AG10803 (cell line): ENCODE measurements around the gene TNFAIP2.
A peak's percentile ranks its signal among the peaks of the same experiment; 100 is the strongest.

Source experiments
- DNase-seq: peaks from one replicate; pipeline ENCODE4 v3.0.0; 2010; ENCODE audit warnings: low read depth
- H3K4me3 ChIP-seq: 2 replicates; pipeline ENCODE4 v1.5.1; 2011; ENCODE audit warnings: mild to moderate bottlenecking, low read length, control low read depth
- CTCF ChIP-seq: conservative IDR thresholded peaks from 2 replicates; pipeline ENCODE4 v1.5.1; 2011; ENCODE audit warnings: mild to moderate bottlenecking, low read length, control low read depth, inconsistent platforms

The TNFAIP2 gene

GRCh38 chr14:103090481-103091020, 32.7 kb upstream of the TNFAIP2 start:
- no peak for DNase-seq
- H3K4me3 ChIP-seq = no peak overlapping the region
- TF ChIP-seq CTCF = no peak

- DNase-seq = peak; percentile 31
- no peak; the same call in 1 of the 2 replicates for TF ChIP-seq CTCF
- peak overlapping the region; percentile 37 for H3K4me3 ChIP-seq
These were observed 32.0 kb upstream of the TNFAIP2 start for GRCh38 chr14:103091041-103091882.

- TF ChIP-seq CTCF = no peak
- peak overlapping the region; percentile 36 for H3K4me3 ChIP-seq
- no peak for DNase-seq
These were observed 31.4 kb upstream of the TNFAIP2 start for GRCh38 chr14:103091883-103092222.

- no peak for TF ChIP-seq CTCF
- H3K4me3 ChIP-seq = no peak overlapping the region
- DNase-seq = no peak
These were observed 29.3 kb upstream of the TNFAIP2 start for GRCh38 chr14:103093856-103094405.

- TF ChIP-seq CTCF = no peak
- no peak within 1 kb of the TSS for H3K4me3 ChIP-seq
- DNase-seq = no peak
These were observed 28.7 kb upstream of the TNFAIP2 start, which contains the start of gene EXOC3L4 for GRCh38 chr14:103094406-103095209. TSS of gene EXOC3L4 (plus strand) at chr14:103094725. CDS start at chr14:103100220, 5,495 bp downstream.

- H3K4me3 ChIP-seq = no peak overlapping the region
- DNase-seq = no peak
- TF ChIP-seq CTCF = no peak
These were observed 28.0 kb upstream of the TNFAIP2 start for GRCh38 chr14:103095210-103095778.
